HEK293T (cell line): Measurements from ENCODE around the gene PLET1.

ENCODE experiments used
- ARNT ChIP-seq: fragments of 450-650 bp; IDR thresholded peaks from 2 replicates; pipeline ENCODE4 v1.6.1; 2017; ENCODE audit warnings: mild to moderate bottlenecking
- BHLHE40 ChIP-seq: fragments of 450-650 bp; IDR thresholded peaks from 2 replicates; pipeline ENCODE4 v1.6.1; 2016; ENCODE audit warnings: mild to moderate bottlenecking, moderate library complexity, borderline replicate concordance
- ELF4 ChIP-seq: fragments of 450-650 bp; IDR thresholded peaks from 2 replicates; pipeline ENCODE4 v1.6.1; 2017; ENCODE audit warnings: antibody characterized with exemption
- FOXM1 ChIP-seq: fragments of 450-650 bp; IDR thresholded peaks from 2 replicates; pipeline ENCODE4 v1.6.1; 2017; ENCODE audit warnings: mild to moderate bottlenecking, borderline replicate concordance
- ZNF384 ChIP-seq: fragments of 450-650 bp; IDR thresholded peaks from 2 replicates; pipeline ENCODE4 v1.6.1; 2016

DNA sequence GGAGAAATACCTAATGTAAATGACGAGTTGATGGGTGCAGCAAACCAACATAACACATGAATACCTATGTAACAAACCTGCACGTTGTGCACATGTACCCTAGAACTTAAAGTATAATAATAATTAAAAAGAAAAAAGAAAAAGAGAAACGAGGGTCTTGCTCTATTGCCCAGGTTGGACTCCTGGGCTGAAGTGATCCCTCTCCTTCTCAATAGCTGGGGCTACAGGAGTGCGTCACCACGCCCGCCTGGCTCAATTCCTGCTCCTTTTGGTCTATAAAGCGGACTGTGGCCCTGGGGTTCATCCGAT, 35.0 kb downstream of the PLET1 start:
- TF ChIP-seq ARNT, result no peak
- TF ChIP-seq ZNF384, result no peak
- TF ChIP-seq ELF4, result no peak
- TF ChIP-seq BHLHE40, result no peak
- no peak for TF ChIP-seq FOXM1
